OCI-LY1 (cell line): ENCODE measurements around the gene CPM.

ENCODE experiments used
- H2AFZ ChIP-seq: fragments of 200-600 bp; sonication (generic), shearing (Covaris generic); 2 replicates; pipeline ENCODE4 v1.6.0; 2014; ENCODE audit warnings: antibody characterized with exemption, mild to moderate bottlenecking, low read length
- H3F3A ChIP-seq: fragments of 200-600 bp; sonication (generic), shearing (Covaris generic); 2 replicates; pipeline ENCODE4 v1.6.0; 2014; ENCODE audit warnings: mild to moderate bottlenecking, antibody characterized with exemption, low read length, moderate library complexity; ENCODE audit not compliant: insufficient read depth
- H3K27ac ChIP-seq: fragments of 200-600 bp; sonication (generic); 2 replicates; pipeline ENCODE4 v1.5.1; 2014; ENCODE audit warnings: low read length, mixed run types, mild to moderate bottlenecking, low read depth; ENCODE audit not compliant: poor library complexity, severe bottlenecking
- H3K27me3 ChIP-seq: fragments of 200-600 bp; sonication (generic); 2 replicates; pipeline ENCODE4 v1.6.0; 2014; ENCODE audit warnings: antibody characterized with exemption, mild to moderate bottlenecking, low read length, moderate library complexity; ENCODE audit not compliant: insufficient read depth
- H3K36me3 ChIP-seq: fragments of 200-600 bp; sonication (generic); 2 replicates; pipeline ENCODE4 v1.6.1; 2014; ENCODE audit warnings: mild to moderate bottlenecking, antibody characterized with exemption, low read length, moderate library complexity, mixed read lengths; ENCODE audit not compliant: insufficient read depth
- H3K4me1 ChIP-seq: fragments of 200-600 bp; sonication (generic); 2 replicates; pipeline ENCODE4 v1.5.1; 2014; ENCODE audit warnings: mild to moderate bottlenecking, low read length, moderate library complexity; ENCODE audit not compliant: insufficient read depth, severe bottlenecking
- H3K4me2 ChIP-seq: fragments of 200-600 bp; sonication (generic), shearing (Covaris generic); 2 replicates; pipeline ENCODE4 v1.6.1; 2014; ENCODE audit warnings: low read length
- H3K4me3 ChIP-seq: fragments of 200-600 bp; sonication (generic); 2 replicates; pipeline ENCODE4 v1.5.1; 2014; ENCODE audit warnings: low read length, low read depth, mild to moderate bottlenecking, mixed read lengths; ENCODE audit not compliant: poor library complexity, severe bottlenecking
- H3K79me2 ChIP-seq: fragments of 200-600 bp; shearing (Covaris generic); 2 replicates; pipeline ENCODE4 v1.6.1; 2016; ENCODE audit warnings: mixed run types, low read length, mixed read lengths; ENCODE audit not compliant: insufficient read depth
- H3K9ac ChIP-seq: fragments of 200-600 bp; sonication (generic), shearing (Covaris generic); 2 replicates; pipeline ENCODE4 v1.6.1; 2014; ENCODE audit warnings: mild to moderate bottlenecking, low read length, mixed read lengths
- H3K9me2 ChIP-seq: fragments of 200-600 bp; sonication (generic), shearing (Covaris generic); 2 replicates; pipeline ENCODE4 v1.6.1; 2014; ENCODE audit warnings: low read depth, mild to moderate bottlenecking, low read length, mixed read lengths
- H3K9me3 ChIP-seq: fragments of 200-600 bp; shearing (Covaris generic); 2 replicates; pipeline ENCODE4 v1.6.1; 2014; ENCODE audit warnings: low read length, mixed read lengths
- H4K20me1 ChIP-seq: fragments of 200-600 bp; sonication (generic), shearing (Covaris generic); 2 replicates; pipeline ENCODE4 v1.6.0; 2016; ENCODE audit warnings: mild to moderate bottlenecking, low read length; ENCODE audit not compliant: insufficient read depth
- CTCF ChIP-seq: fragments of 200-600 bp; sonication (generic), shearing (Covaris generic); IDR thresholded peaks from 2 replicates; pipeline ENCODE4 v1.5.1; 2017; ENCODE audit warnings: mild to moderate bottlenecking, antibody characterized with exemption, low read length, moderate library complexity, mixed read lengths
- EZH2 ChIP-seq: fragments of 200-600 bp; sonication (generic), shearing (Covaris generic); IDR thresholded peaks from 2 replicates; pipeline ENCODE4 v1.8.0; 2017; ENCODE audit warnings: borderline replicate concordance, mixed run types, mild to moderate bottlenecking, antibody characterized with exemption, low read length, moderate library complexity, mixed read lengths

Gene CPM

DNA sequence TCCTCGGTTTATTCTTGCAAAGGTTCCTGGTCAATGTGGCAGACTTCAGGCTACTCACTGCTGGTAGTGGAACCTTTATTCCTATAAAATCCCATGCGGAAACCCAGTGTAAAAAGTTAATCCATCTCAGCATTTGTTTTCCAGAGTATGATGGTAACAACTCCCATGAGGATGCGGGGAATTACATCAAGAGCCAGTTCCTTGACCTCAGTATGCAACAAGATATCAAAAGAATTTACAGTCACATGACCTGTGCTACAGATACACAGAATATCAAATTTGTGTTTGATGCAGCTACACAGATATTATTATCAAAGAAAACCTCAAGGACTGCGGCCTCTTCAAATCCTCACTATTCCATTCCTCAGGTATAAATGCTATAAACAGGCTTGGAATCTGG is 19.3 kb downstream of the CPM start:
- no peaks in the 10 kb centered on the region for H4K20me1 ChIP-seq
- no peaks in the 10 kb centered on the region for H3F3A ChIP-seq
- H3K4me1 ChIP-seq, result no peaks in the 10 kb centered on the region
- H3K9me3 ChIP-seq, result no peaks in the 10 kb centered on the region
- no peak overlapping the region for H2AFZ ChIP-seq
- no peaks in the 10 kb centered on the region for H3K27me3 ChIP-seq
- no peaks in the 10 kb centered on the region for H3K79me2 ChIP-seq
- no peaks in the 10 kb centered on the region for H3K9me2 ChIP-seq
- TF ChIP-seq CTCF (no peak), EZH2 (no peak)
- no peak overlapping the region for H3K4me2 ChIP-seq
- no peak overlapping the region for H3K9ac ChIP-seq
- no peak overlapping the region for H3K27ac ChIP-seq
- H3K4me3 ChIP-seq, result no peak overlapping the region
- H3K36me3 ChIP-seq, result no peaks in the 10 kb centered on the region

DNA sequence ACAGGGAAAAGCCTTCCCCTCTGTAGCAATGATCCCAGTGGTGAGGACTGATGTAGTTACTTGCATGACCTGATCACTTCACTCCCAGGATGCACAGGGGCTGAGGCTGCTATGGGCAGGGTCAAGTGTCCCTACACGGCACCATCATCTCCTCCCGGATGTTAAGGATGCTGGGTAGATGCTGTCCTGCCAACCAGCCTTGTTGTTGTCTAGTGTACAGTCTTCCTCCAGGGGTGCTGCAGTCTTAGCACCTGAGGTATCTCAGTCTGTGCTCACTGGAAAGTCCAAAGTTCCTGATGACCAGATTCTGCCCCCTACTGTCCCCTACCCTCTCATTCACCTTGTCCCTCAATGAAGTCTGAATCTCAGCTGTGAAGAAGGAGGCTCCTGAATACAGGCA is 20.1 kb downstream of the CPM start:
- Histone ChIP-seq H3K4me2 (no peak overlapping the region), H2AFZ (no peak overlapping the region), H3K36me3 (no peaks in the 10 kb centered on the region), H3F3A (no peaks in the 10 kb centered on the region), H3K9me2 (no peaks in the 10 kb centered on the region), H3K9me3 (no peaks in the 10 kb centered on the region), H3K9ac (no peak overlapping the region), H3K4me1 (no peaks in the 10 kb centered on the region), H3K27me3 (no peaks in the 10 kb centered on the region), H3K27ac (no peak overlapping the region), H3K79me2 (no peaks in the 10 kb centered on the region), H3K4me3 (no peak overlapping the region), H4K20me1 (no peaks in the 10 kb centered on the region)
- no peak for TF ChIP-seq CTCF
- TF ChIP-seq EZH2, result no peak

DNA sequence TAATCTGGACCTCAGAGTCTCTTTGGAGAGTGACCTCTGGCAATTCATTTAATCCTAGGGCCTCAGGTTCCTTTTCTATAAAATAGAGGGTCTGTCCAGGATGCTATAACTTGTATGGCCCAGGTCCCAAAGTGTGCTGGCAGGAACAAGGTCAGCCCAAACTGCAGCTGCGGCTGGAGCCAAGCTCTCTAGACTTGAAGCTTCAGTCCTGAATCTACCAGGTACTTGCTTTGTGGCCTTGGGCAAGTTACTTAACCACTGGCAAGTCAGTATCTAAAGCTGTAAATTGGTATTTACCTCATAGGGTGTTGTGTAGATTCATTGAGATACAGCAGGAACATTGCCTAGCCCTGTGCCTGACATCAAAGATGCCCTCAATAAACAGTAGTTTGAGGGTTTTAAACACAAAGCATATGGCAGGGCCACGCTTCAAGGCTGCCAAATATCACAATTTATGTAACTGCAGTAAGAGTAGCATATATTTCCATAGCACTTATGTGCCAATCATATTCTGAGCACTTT is 21.7 kb downstream of the CPM start:
- Histone ChIP-seq H3K9me3 (no peaks in the 10 kb centered on the region), H3K79me2 (no peaks in the 10 kb centered on the region), H3K36me3 (no peaks in the 10 kb centered on the region), H3K4me2 (no peak overlapping the region), H2AFZ (no peak overlapping the region), H4K20me1 (no peaks in the 10 kb centered on the region), H3K9me2 (no peaks in the 10 kb centered on the region), H3K27ac (no peak overlapping the region), H3F3A (no peaks in the 10 kb centered on the region), H3K4me1 (no peaks in the 10 kb centered on the region), H3K9ac (no peak overlapping the region), H3K4me3 (no peak overlapping the region), H3K27me3 (no peaks in the 10 kb centered on the region)
- TF ChIP-seq EZH2 (no peak), CTCF (no peak)
